SK-N-SH (cell line): ENCODE data around the gene TRPT1. TPM values are rescaled to one million over a fixed set of nuclear protein-coding genes. Genes with fewer than 3 reads are reported as not detected.

Experiments used
- CTCF ChIA-PET: fragments of 300-600, 350-600 bp; formaldehyde crosslinking; extraction: SDS; loops from one replicate; lab custom pipeline; 2021; lab: Yijun Ruan, JAX
- POLR2A ChIA-PET: fragments of 350-600 bp; sonication (Branson Sonifier 250); formaldehyde crosslinking; extraction: SDS; loops from one replicate; lab custom pipeline; 2020; ENCODE audit warnings: antibody characterized with exemption, inconsistent platforms; lab: Yijun Ruan, JAX
- DNase-seq: peaks from one replicate; pipeline ENCODE4 v3.0.0; 2012
- H2AFZ ChIP-seq: fragments of 200-600 bp; sonication (generic); 2 replicates; pipeline ENCODE4 v1.8.1; 2016; ENCODE audit warnings: antibody characterized with exemption, mild to moderate bottlenecking, low read depth
- H3F3A ChIP-seq: fragments of 200-600 bp; sonication (generic); replicated peaks from 2 replicates; pipeline ENCODE3; 2016; ENCODE audit warnings: antibody characterized with exemption, mild to moderate bottlenecking; ENCODE audit not compliant: insufficient read depth
- H3K27ac ChIP-seq, 2 experiments: fragments of 200-500 bp in 1 of 2; fragments of 200-600 bp in 1 of 2; sonication (Bioruptor generic) in 1 of 2; sonication (generic), shearing (Covaris generic) in 1 of 2; 2 replicates each; pipeline versions ENCODE4 v1.5.1 to v1.6.1; 2014 to 2016; ENCODE audit warnings: low read depth in 2 of 2, inconsistent platforms in 1 of 2, low read length in 1 of 2, mild to moderate bottlenecking in 1 of 2, mixed read lengths in 1 of 2
- H3K27me3 ChIP-seq: fragments of 200-600 bp; sonication (generic), shearing (Covaris generic); 2 replicates; pipeline ENCODE4 v1.6.1; 2016; ENCODE audit warnings: mixed run types; ENCODE audit not compliant: insufficient read depth
- H3K36me3 ChIP-seq, 2 experiments: fragments of 200-500 bp in 1 of 2; fragments of 200-600 bp in 1 of 2; sonication (Bioruptor generic) in 1 of 2; sonication (generic) in 1 of 2; replicated peaks in 1 of 2; 2 replicates each; pipeline versions ENCODE3 to v1.5.1; 2014 to 2016; ENCODE audit warnings: low read length in 1 of 2, mild to moderate bottlenecking in 1 of 2; ENCODE audit not compliant: insufficient read depth in 2 of 2, control insufficient read depth in 1 of 2
- H3K4me1 ChIP-seq, 2 experiments: fragments of 200-500 bp in 1 of 2; fragments of 200-600 bp in 1 of 2; sonication (Bioruptor generic) in 1 of 2; sonication (generic), shearing (Covaris generic) in 1 of 2; 2 replicates each; pipeline versions ENCODE4 v1.5.1 to v1.6.1; 2014 to 2016; ENCODE audit warnings: low read depth in 1 of 2, low read length in 1 of 2, mixed run types in 1 of 2; ENCODE audit not compliant: insufficient read depth in 2 of 2, control insufficient read depth in 1 of 2
- H3K4me2 ChIP-seq: fragments of 200-600 bp; sonication (generic), shearing (Covaris generic); 2 replicates; pipeline ENCODE4 v1.6.1; 2017; ENCODE audit warnings: mixed run types
- H3K4me3 ChIP-seq, 2 experiments: fragments of 200-500 bp in 1 of 2; fragments of 200-600 bp in 1 of 2; sonication (Bioruptor generic) in 1 of 2; sonication (generic), shearing (Covaris generic) in 1 of 2; 2 replicates each; pipeline versions ENCODE4 v1.5.1 to v1.8.1; 2014 to 2016; ENCODE audit warnings: low read depth in 2 of 2, inconsistent platforms in 1 of 2, low read length in 1 of 2, mild to moderate bottlenecking in 1 of 2, mixed read lengths in 1 of 2, moderate library complexity in 1 of 2
- H3K79me2 ChIP-seq: fragments of 200-600 bp; sonication (generic); 2 replicates; pipeline ENCODE4 v1.8.1; 2017; ENCODE audit warnings: mild to moderate bottlenecking; ENCODE audit not compliant: insufficient read depth
- H3K9ac ChIP-seq: fragments of 200-600 bp; sonication (generic); 2 replicates; pipeline ENCODE4 v1.6.1; 2017; ENCODE audit warnings: mixed run types
- H3K9me2 ChIP-seq: fragments of 200-600 bp; sonication (generic); 2 replicates; pipeline ENCODE4 v1.6.1; 2017; ENCODE audit warnings: mixed run types
- H3K9me3 ChIP-seq: fragments of 200-600 bp; sonication (generic); 2 replicates; pipeline ENCODE4 v1.6.1; 2017; ENCODE audit warnings: mixed run types, mild to moderate bottlenecking, moderate library complexity
- H4K20me1 ChIP-seq: fragments of 200-600 bp; sonication (generic); 2 replicates; pipeline ENCODE4 v1.6.1; 2017; ENCODE audit warnings: mild to moderate bottlenecking, mixed run types; ENCODE audit not compliant: insufficient read depth
- ELF1 ChIP-seq: IDR thresholded peaks from 2 replicates; pipeline ENCODE4 v1.4.0; 2012
- EP300 ChIP-seq, 2 experiments: IDR thresholded peaks; 2 replicates each; pipeline versions ENCODE4 v1.4.0 to v1.6.1; 2012; ENCODE audit warnings: borderline replicate concordance in 1 of 2, low read depth in 1 of 2, low read length in 1 of 2
- EZH2phosphoT487 ChIP-seq: fragments of 200-600 bp; sonication (generic); IDR thresholded peaks from 2 replicates; pipeline ENCODE4 v1.6.1; 2017; ENCODE audit warnings: low read depth, mixed run types, mild to moderate bottlenecking, antibody characterized with exemption, moderate library complexity, borderline replicate concordance
- FOXM1 ChIP-seq: IDR thresholded peaks from 2 replicates; pipeline ENCODE4 v1.4.0; 2012; ENCODE audit warnings: low read depth, mild to moderate bottlenecking
- IRF3 ChIP-seq: fragments of 150-350 bp; IDR thresholded peaks from 2 replicates; pipeline ENCODE4 v1.6.1; 2016; ENCODE audit warnings: mild to moderate bottlenecking, low read depth, low read length
- JUND ChIP-seq: IDR thresholded peaks from 2 replicates; pipeline ENCODE4 v1.4.0; 2012
- MXI1 ChIP-seq: IDR thresholded peaks from 2 replicates; pipeline ENCODE4 v1.6.1; 2012; ENCODE audit warnings: mild to moderate bottlenecking, low read depth, low read length, improper control_type of control experiment
- NFIC ChIP-seq: IDR thresholded peaks from 2 replicates; pipeline ENCODE4 v1.4.0; 2012; ENCODE audit warnings: borderline replicate concordance
- NRF1 ChIP-seq: IDR thresholded peaks from 2 replicates; pipeline ENCODE4 v1.6.1; 2012; ENCODE audit warnings: low read depth, mild to moderate bottlenecking, low read length
- POLR2AphosphoS5 ChIP-seq: IDR thresholded peaks from 2 replicates; pipeline ENCODE4 v1.6.1; 2012; ENCODE audit warnings: low read depth, low read length
- RAD21 ChIP-seq: IDR thresholded peaks from 2 replicates; pipeline ENCODE4 v1.6.1; 2012; ENCODE audit warnings: mild to moderate bottlenecking, low read length
- REST ChIP-seq: IDR thresholded peaks from 2 replicates; pipeline ENCODE4 v1.6.1; 2012; ENCODE audit warnings: mild to moderate bottlenecking, low read depth, low read length, moderate library complexity
- RFX5 ChIP-seq: IDR thresholded peaks from 2 replicates; pipeline ENCODE4 v1.6.1; 2012; ENCODE audit warnings: mild to moderate bottlenecking, improper control_type of control experiment, low read length
- RXRA ChIP-seq: IDR thresholded peaks from 2 replicates; pipeline ENCODE4 v1.4.0; 2012; ENCODE audit warnings: low read depth, mild to moderate bottlenecking, borderline replicate concordance
- TAF1 ChIP-seq: IDR thresholded peaks from 2 replicates; pipeline ENCODE4 v1.6.1; 2012; ENCODE audit warnings: low read depth, mild to moderate bottlenecking, low read length, moderate library complexity, borderline replicate concordance
- TCF12 ChIP-seq: IDR thresholded peaks from 2 replicates; pipeline ENCODE4 v1.4.0; 2012
- TEAD4 ChIP-seq: IDR thresholded peaks from 2 replicates; pipeline ENCODE4 v1.4.0; 2012; ENCODE audit warnings: mild to moderate bottlenecking, borderline replicate concordance; ENCODE audit not compliant: insufficient read depth
- YY1 ChIP-seq: IDR thresholded peaks from 2 replicates; pipeline ENCODE4 v1.4.0; 2012; ENCODE audit warnings: low read depth, mild to moderate bottlenecking
- ZBTB33 ChIP-seq: IDR thresholded peaks from 2 replicates; pipeline ENCODE4 v1.4.0; 2012; ENCODE audit warnings: low read depth, borderline replicate concordance
- WGBS: methylation state at CpG from one replicate; pipeline ENCODE4 v1.1.6; 2017; ENCODE audit warnings: low lambda C conversion rate; 5-methylcytosine and 5-hydroxymethylcytosine counted together
- polyA plus RNA-seq, 3 experiments: library from polyadenylated mRNA; depleted of rRNA; stranded (reverse); fragments of >200 nt; gene quantifications; 2 replicates each; pipeline ENCODE4 v1.2.3, GENCODE V29; 2012
- TF ChIP-seq, protein P1 (sequence below): IDR thresholded peaks from 2 replicates; pipeline ENCODE4; 2012

TRPT1 gene
- polyA plus RNA-seq, 1 of the 3 experiments (the other 2 are of a cell fraction) = 62.4 TPM

DNA sequence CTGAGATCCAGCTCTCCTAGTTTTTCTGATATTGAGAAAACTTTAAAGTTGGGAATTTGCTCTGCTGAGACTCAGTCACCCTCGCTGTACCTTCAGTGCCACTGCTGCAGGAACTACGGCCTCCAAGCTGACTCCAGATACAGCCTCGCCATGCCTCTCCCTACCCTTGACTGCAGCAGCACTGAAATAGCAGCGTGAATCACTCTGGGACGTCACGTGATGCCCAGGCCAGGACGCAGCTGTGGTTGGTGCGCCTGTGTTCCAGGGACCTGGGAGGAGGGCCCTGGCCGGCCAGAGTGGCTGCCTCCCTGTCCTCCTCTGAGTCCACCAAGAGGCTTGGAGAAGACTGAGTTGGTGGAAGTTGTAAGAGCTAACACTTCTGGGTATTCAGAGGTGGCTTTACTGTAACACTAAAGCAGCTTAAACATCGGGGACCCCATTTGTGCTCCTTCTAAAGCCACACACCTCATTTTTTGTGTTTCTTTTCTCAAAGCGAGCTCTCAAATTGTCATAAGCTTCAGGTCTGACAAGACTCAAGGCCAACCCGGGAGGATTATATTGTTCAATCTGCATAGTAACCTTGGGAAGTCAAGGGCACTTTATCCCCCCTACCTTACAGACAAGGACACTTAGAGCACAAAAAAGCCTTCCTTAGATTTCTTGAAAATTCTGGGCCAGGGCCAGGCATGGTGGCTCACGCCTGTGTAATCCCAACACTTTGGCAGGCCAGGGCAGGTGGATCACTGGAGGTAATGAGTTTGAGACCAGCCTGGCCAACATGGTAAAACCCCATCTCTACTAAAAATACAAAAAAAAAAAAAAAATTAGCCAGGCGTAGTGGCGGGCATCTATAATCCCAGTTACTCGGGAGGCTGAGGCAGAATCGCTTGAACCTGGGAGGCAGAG, 44.2 kb downstream of the TRPT1 start (continued):
- TF ChIP-seq REST (no peak; the same call in 1 of the 2 replicates), TEAD4 (no peak), FOXM1 (no peak), POLR2AphosphoS5 (peak; percentile 96), RXRA (no peak), YY1 (peak; percentile 13; the same call in 1 of the 2 replicates), NRF1 (peak; percentile 54)
- TF ChIP-seq, protein P1, sequence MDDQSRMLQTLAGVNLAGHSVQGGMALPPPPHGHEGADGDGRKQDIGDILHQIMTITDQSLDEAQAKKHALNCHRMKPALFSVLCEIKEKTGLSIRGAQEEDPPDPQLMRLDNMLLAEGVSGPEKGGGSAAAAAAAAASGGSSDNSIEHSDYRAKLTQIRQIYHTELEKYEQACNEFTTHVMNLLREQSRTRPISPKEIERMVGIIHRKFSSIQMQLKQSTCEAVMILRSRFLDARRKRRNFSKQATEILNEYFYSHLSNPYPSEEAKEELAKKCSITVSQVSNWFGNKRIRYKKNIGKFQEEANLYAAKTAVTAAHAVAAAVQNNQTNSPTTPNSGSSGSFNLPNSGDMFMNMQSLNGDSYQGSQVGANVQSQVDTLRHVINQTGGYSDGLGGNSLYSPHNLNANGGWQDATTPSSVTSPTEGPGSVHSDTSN = no peak

- DNase-seq = peak; percentile 54
- peak overlapping the region; percentile 74 to 92 for H3K27ac ChIP-seq
- 52% methylated on average over 5 of the region's 5 CpGs for WGBS
- peak overlapping the region; percentile 17 to 49; a peak in 1 of 4 replicates for H3K4me3 ChIP-seq
- H3K36me3 ChIP-seq = no peaks in the 10 kb centered on the region
- H3K9me3 ChIP-seq = no peaks in the 10 kb centered on the region
- H3K4me1 ChIP-seq = peaks cover 14 to 31% of the 10 kb centered on the region in 2 experiments; a peak in 3 of 4 replicates
- ChIA-PET POLR2A (interaction anchor here (1.0 to 1.3 kb wide), 5 partner anchors 11 to 363 kb away, joined by 3 to 5 read pairs (median 3); partner anchors contain the start of genes MARK2 and RCOR2), CTCF (interaction anchor here (0.9 to 2.8 kb wide), 7 partner anchors 15 to 174 kb away, joined by 3 to 9 read pairs (median 4); partner anchors contain the start of genes MACROD1, NUDT22 and TRPT1)
- peaks cover 26% of the 10 kb centered on the region for H3F3A ChIP-seq
- peak overlapping the region; percentile 69; the same call in 1 of the 2 replicates for H2AFZ ChIP-seq
- peaks cover 39% of the 10 kb centered on the region for H3K79me2 ChIP-seq
- H3K27me3 ChIP-seq = no peaks in the 10 kb centered on the region
- no peaks in the 10 kb centered on the region for H3K9me2 ChIP-seq
- peak overlapping the region; percentile 74; the same call in 1 of the 2 replicates for H3K4me2 ChIP-seq
- H4K20me1 ChIP-seq = no peaks in the 10 kb centered on the region
- H3K9ac ChIP-seq = peak overlapping the region; percentile 53; the same call in 1 of the 2 replicates
- TF ChIP-seq IRF3 = no peak
- TF ChIP-seq ELF1 = no peak
- no peak for TF ChIP-seq RAD21
- no peak for TF ChIP-seq TEAD4
- TF ChIP-seq, protein P1 = no peak
- TF ChIP-seq JUND = no peak
- TF ChIP-seq MXI1 = no peak
- TF ChIP-seq EP300 (IDR thresholded peaks at IDR 0.05; ENCODE audit: borderline replicate concordance in 1 of 2, low read depth in 1 of 2, low read length in 1 of 2) = no peak
- TF ChIP-seq TAF1 = no peak
- no peak for TF ChIP-seq ZBTB33
- no peak for TF ChIP-seq RXRA
- no peak for TF ChIP-seq NFIC
- no peak for TF ChIP-seq EZH2phosphoT487
- no peak for TF ChIP-seq POLR2AphosphoS5
- TF ChIP-seq RFX5 = no peak
- no peak for TF ChIP-seq TCF12
These were observed 45.1 kb downstream of the TRPT1 start for GRCh38 chr11:64180891-64181290.
